Measurements from ENCODE around the gene EPHA10. TPM values are rescaled to one million over a fixed set of nuclear protein-coding genes. Genes with fewer than 3 reads are reported as not detected.

Gene EPHA10
- total and polyA plus RNA-seq, 2 donors from 2014 or later, result 0.88 TPM; not detected in 1

DNA sequence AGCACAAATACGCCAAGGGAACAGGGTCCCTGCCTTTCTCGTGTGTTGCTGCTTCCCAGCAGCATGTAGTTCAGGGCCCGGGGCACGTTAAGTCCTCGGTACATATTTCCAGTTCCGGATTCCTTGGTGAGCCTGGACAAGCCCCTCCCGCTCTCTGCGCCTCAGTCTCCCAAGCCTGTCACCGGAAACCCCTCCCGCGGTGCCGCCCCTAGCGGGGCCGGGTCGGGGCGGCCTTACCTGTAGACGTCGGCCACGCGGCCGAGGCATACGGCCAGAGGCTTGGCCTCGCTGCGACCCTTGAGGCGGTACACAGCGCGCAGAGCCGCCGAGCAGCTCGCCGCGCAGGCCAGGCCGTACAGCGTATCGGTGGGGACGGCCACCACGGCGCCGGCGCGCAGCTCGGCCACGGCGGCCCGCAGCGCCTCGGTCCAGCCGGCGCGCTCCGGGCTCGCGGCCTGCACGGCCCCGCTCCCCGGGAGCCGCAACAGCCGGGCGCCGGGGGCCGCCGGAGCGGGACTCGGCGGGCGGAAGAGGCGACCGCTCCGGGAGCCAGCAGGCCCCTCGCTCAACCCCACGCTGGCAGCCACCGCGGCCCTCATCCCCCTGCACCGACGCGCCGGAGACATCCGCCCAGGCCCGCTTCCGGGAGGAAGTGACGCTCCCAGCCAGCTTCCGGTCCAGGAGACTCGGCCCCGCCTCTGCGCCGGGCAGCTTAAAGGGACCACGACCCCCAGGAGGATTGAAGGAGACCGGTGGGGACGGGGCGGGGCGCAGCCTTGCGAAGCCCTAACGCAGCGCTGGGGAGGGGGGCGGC, 42.8 kb upstream of the EPHA10 start, which contains the start of the genes C1orf122 and YRDC:
TSS of gene C1orf122 (plus strand) at position 236 of the 814 bp plus-strand sequence. CDS start 615 bp downstream, outside the sequence.
TSS of gene YRDC (minus strand) at position 654 of the 814 bp plus-strand sequence. CDS start at position 626, 28 bp downstream.
- Histone ChIP-seq H3K9me3 (ENCODE audit: control insufficient read depth in 2 of 3, insufficient read depth in 1 of 3, low read length in 3 of 3) (no peaks in the 10 kb centered on the region), H3K9ac (ENCODE audit: low read length in 3 of 3) (peak within 1 kb of the TSS; percentile 62 to 79 (median 71)), H3K4me1 (ENCODE audit: control insufficient read depth in 2 of 3, insufficient read depth in 2 of 3, low read depth in 1 of 3, low read length in 3 of 3) (peaks cover 0 to 17% (median 15%) of the 10 kb centered on the region in 3 donors), H3K27ac (ENCODE audit: low read depth in 2 of 2, low read length in 2 of 2) (peak within 1 kb of the TSS; percentile 75 to 92), H3K36me3 (ENCODE audit: control insufficient read depth in 2 of 3, insufficient read depth in 3 of 3, low read length in 3 of 3) (peaks cover 2 to 28% (median 24%) of the 10 kb centered on the region in 3 donors), H3K4me3 (ENCODE audit: low read length in 3 of 3) (peak within 1 kb of the TSS; percentile 82 to 92 (median 88)), H3K27me3 (ENCODE audit: control insufficient read depth, insufficient read depth, low read length) (no peaks in the 10 kb centered on the region)
- TF ChIP-seq, protein P1, sequence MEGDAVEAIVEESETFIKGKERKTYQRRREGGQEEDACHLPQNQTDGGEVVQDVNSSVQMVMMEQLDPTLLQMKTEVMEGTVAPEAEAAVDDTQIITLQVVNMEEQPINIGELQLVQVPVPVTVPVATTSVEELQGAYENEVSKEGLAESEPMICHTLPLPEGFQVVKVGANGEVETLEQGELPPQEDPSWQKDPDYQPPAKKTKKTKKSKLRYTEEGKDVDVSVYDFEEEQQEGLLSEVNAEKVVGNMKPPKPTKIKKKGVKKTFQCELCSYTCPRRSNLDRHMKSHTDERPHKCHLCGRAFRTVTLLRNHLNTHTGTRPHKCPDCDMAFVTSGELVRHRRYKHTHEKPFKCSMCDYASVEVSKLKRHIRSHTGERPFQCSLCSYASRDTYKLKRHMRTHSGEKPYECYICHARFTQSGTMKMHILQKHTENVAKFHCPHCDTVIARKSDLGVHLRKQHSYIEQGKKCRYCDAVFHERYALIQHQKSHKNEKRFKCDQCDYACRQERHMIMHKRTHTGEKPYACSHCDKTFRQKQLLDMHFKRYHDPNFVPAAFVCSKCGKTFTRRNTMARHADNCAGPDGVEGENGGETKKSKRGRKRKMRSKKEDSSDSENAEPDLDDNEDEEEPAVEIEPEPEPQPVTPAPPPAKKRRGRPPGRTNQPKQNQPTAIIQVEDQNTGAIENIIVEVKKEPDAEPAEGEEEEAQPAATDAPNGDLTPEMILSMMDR (IDR thresholded peaks at IDR 0.05; ENCODE audit: borderline replicate concordance, extremely low read depth, insufficient read depth), result no peak
- FAIRE-seq (no peak), DNase-seq (peak; percentile 96 to 98 (median 97))
- intact Hi-C loops (cut with DNase I), result no loop called here

DNA sequence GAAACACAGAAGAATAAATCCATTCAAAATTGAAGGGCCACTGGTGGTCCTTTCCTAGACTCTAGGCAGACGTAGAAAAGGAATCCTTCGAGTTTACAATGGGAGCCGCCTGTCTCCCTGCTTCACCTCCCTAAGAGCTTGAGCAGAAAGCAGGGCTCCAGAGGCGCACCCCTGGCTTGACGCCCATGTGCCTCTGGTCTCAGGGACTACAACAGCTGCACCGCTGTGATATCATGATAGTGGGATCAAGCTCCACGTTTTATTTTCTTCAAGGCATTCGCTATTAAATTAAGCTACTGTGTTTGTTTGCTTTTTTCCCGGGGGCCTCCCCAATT, 42.3 kb upstream of the EPHA10 start:
- Histone ChIP-seq H3K36me3 (ENCODE audit: control insufficient read depth in 2 of 3, insufficient read depth in 3 of 3, low read length in 3 of 3) (peaks cover 4 to 32% (median 29%) of the 10 kb centered on the region in 3 donors), H3K4me1 (ENCODE audit: control insufficient read depth in 2 of 3, insufficient read depth in 2 of 3, low read depth in 1 of 3, low read length in 3 of 3) (peaks cover 0 to 17% (median 15%) of the 10 kb centered on the region in 3 donors), H3K9ac (ENCODE audit: low read length in 3 of 3) (peak overlapping the region; percentile 35 to 79 (median 62)), H3K9me3 (ENCODE audit: control insufficient read depth in 2 of 3, insufficient read depth in 1 of 3, low read length in 3 of 3) (no peaks in the 10 kb centered on the region), H3K27me3 (ENCODE audit: control insufficient read depth, insufficient read depth, low read length) (no peaks in the 10 kb centered on the region), H3K27ac (ENCODE audit: low read depth in 2 of 2, low read length in 2 of 2) (peak overlapping the region; percentile 10 to 54), H3K4me3 (ENCODE audit: low read length in 3 of 3) (peak overlapping the region; percentile 82 to 92 (median 88))
- intact Hi-C loops (cut with DNase I), result no loop called here
- FAIRE-seq, result no peak
- DNase-seq, result peak in 1 of 5 donors; percentile 6
- TF ChIP-seq, protein P1 (IDR thresholded peaks at IDR 0.05; ENCODE audit: borderline replicate concordance, extremely low read depth, insufficient read depth), result no peak

- TF ChIP-seq, protein P1 (IDR thresholded peaks at IDR 0.05; ENCODE audit: borderline replicate concordance, extremely low read depth, insufficient read depth), result no peak
- FAIRE-seq (no peak), DNase-seq (no peak)
- Histone ChIP-seq H3K9ac (ENCODE audit: low read length in 3 of 3) (no peak overlapping the region), H3K27ac (ENCODE audit: low read depth in 2 of 2, low read length in 2 of 2) (no peak overlapping the region), H3K27me3 (ENCODE audit: control insufficient read depth, insufficient read depth, low read length) (no peaks in the 10 kb centered on the region), H3K4me1 (ENCODE audit: control insufficient read depth in 2 of 3, insufficient read depth in 2 of 3, low read depth in 1 of 3, low read length in 3 of 3) (peaks cover 0 to 9% (median 9%) of the 10 kb centered on the region in 3 donors), H3K9me3 (ENCODE audit: control insufficient read depth in 2 of 3, insufficient read depth in 1 of 3, low read length in 3 of 3) (no peaks in the 10 kb centered on the region), H3K36me3 (ENCODE audit: control insufficient read depth in 2 of 3, insufficient read depth in 3 of 3, low read length in 3 of 3) (peaks cover 4 to 32% (median 29%) of the 10 kb centered on the region in 3 donors), H3K4me3 (ENCODE audit: low read length in 3 of 3) (no peak overlapping the region)
- intact Hi-C loops (cut with DNase I), result no loop called here
Observed at GRCh38 chr1:37802439-37802838, 37.5 kb upstream of the EPHA10 start.
